Ramos (cell line): ENCODE data around the gene MRGPRX3.

Source experiments
- in situ Hi-C: fragments of 300-500 bp; cut with MboI; formaldehyde crosslinking; loops from one replicate; pipeline ENCODE4 v1.14.3; 2022; ENCODE audit warnings: low sequenced_read_pairs; ENCODE audit not compliant: unreplicated experiment

Gene MRGPRX3

DNA sequence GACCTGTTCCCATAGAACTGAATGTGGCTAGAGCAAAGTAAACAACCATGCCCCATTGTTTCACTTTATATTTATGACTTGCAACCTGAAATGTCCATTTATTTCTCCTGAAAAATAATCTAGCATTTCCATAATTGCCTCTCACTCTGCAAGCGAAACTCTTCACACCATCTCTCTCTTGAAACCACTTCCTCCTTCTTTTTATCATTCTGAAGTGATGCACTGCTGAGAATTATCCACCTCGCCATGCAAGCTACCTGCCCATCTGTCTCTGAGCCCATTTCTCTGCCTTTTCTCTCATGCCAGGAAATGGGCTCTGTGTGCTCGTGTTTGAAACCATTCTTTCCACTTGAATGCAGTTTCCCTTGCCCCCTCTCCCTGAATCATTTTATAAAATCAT lies 13.5 kb downstream of the MRGPRX3 start:
- in situ Hi-C loops: no loop called here

DNA sequence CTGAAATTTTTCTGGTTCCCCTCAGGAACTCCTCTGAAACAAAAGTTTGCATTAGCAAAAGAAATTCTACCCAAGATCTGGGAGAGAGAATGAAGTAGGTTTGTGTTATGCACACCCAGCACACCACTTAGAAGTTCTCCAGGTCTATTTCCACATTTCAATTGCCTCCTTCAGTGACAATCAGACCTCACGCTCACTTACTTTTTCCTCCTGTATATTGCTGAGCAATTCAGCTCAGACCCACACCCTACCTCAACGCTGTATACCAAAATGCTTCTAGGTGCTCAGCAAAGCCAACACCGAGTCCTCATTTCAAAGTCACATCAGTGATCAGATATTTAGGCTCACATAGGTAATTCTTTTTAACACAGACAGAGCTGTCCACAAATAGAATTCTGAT lies 19.2 kb downstream of the MRGPRX3 start:
- in situ Hi-C loops: no loop called here

DNA sequence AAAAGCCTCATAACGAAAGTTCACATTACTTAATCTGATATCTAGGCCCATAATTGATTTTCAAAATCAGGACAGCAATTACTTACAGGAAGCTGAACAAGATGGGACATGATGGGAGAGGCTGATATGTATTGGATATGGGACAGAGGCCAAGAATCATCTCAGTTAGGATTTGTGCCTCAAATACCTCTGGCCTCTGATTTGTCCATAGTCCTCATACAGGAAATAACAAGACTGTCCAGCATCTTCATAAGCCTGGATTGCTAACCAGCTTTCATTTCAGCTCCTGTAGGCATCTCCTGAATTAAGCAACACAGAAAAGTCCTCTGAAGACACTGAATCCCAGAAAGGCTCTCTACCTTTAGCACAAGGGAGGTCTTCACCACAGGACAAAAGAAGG lies 36.0 kb downstream of the MRGPRX3 start:
- in situ Hi-C loops: no loop called here

DNA sequence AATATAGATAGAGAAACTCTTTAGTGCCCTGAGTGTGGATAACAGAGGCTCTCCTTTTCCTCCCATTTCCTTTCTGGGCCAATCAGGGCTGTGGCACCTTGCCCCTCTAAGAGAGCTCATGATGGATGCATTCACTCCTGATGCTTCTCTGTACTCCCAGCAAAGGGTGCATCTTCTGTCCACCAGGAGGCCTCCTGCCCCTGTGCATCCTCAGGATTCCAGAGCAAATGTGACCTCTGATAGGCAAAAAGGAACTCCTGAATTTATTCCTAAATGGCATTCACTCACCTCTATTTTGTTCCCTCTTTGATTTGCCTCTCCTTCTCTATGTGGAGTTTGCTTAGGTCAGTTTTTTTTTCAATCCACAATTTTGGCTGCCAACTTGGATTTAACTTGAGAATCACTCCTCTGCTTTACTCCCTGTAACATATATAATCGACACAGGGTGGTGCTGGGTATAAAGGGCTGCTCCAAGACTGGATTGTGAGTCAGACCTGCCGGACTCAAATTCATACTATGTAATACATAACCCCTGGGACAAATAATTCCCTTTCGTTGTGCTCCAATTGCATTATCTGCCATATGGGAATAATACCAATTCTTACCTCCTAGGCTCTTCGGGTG lies 39.1 kb downstream of the MRGPRX3 start:
- in situ Hi-C loops: no loop called here

GRCh38 chr11:18172666-18173065 lies 40.3 kb downstream of the MRGPRX3 start, which contains the start of gene MRGPRX4:
MRGPRX4 (plus strand) TSS chr11:18172837; CDS start chr11:18173257, 420 bp downstream.
- in situ Hi-C loops: no loop called here

- in situ Hi-C loops: no loop called here
These were observed 41.0 kb downstream of the MRGPRX3 start for GRCh38 chr11:18173225-18173866.
